Esophagus squamous epithelium (tissue), 5 donors: ENCODE results near the gene SCN5A. TPM values are rescaled to one million over a fixed set of nuclear protein-coding genes. Genes with fewer than 3 reads are reported as not detected.

Experiments
- DNase-seq: peaks from one replicate; lab custom pipeline; 2025; lab: John Stamatoyannopoulos, UW
- H3K27ac ChIP-seq, 4 donors: fragments of 200-600 bp; sonication (generic); one replicate each; pipeline ENCODE4 v1.5.1; 2016 to 2019; ENCODE audit warnings: mild to moderate bottlenecking in 1 of 4
- H3K27me3 ChIP-seq, 4 donors: fragments of 200-600 bp; sonication (generic); 1 replicate in 3 of 4; 2 replicates in 1 of 4; pipeline versions ENCODE4 v1.5.1 to v1.6.0; 2017 to 2021; ENCODE audit warnings: antibody characterized with exemption in 1 of 4
- H3K36me3 ChIP-seq, 3 donors: fragments of 200-600 bp; sonication (generic); one replicate each; pipeline ENCODE4 v1.5.1; 2016 to 2019
- H3K4me1 ChIP-seq, 3 donors: fragments of 200-600 bp; sonication (generic); one replicate each; pipeline ENCODE4 v1.5.1; 2017 to 2019
- H3K4me3 ChIP-seq, 4 donors: fragments of 200-600 bp; sonication (generic); 1 replicate in 3 of 4; 2 replicates in 1 of 4; pipeline ENCODE4 v1.5.1; 2016 to 2019; ENCODE audit warnings: mild to moderate bottlenecking in 2 of 4, moderate library complexity in 1 of 4
- H3K9me3 ChIP-seq, 3 donors: fragments of 200-600 bp; sonication (generic); one replicate each; pipeline ENCODE4 v1.5.1; 2016 to 2019
- CTCF ChIP-seq, 6 experiments: fragments of 450-650 bp in 4 of 6; fragments of 200-600 bp in 2 of 6; sonication (generic) in 2 of 6; IDR thresholded peaks; one replicate each; pipeline ENCODE4 v1.5.1; 2016 to 2019; ENCODE audit warnings: antibody characterized with exemption in 6 of 6, mild to moderate bottlenecking in 4 of 6, moderate library complexity in 4 of 6
- POLR2A ChIP-seq, 4 donors: fragments of 450-650 bp; IDR thresholded peaks; one replicate each; pipeline ENCODE4 v1.6.1; 2017; ENCODE audit warnings: antibody characterized with exemption in 4 of 4, mild to moderate bottlenecking in 4 of 4, moderate library complexity in 3 of 4
- WGBS, 2 donors: methylation state at CpG; one replicate each; pipeline ENCODE4 v1.1.5; 2018; 5-methylcytosine and 5-hydroxymethylcytosine counted together
- intact Hi-C: fragments of 100-400 bp; cut with DNase I; formaldehyde crosslinking; loops from one replicate; pipeline ENCODE4 v1.15.0; 2022
- total RNA-seq, 4 donors: library from RNA; depleted of rRNA; stranded (reverse); fragments of >200 nt; gene quantifications; one replicate each; pipeline ENCODE4 v1.1.0, GENCODE V29; 2016
- donor health status: DM: yes; HTN: yes; CAD: no.

SCN5A gene
- total RNA-seq, 4 donors from 2014 or later: 0.09 to 0.38 (median 0.18) TPM; not detected in 1

GRCh38 chr3:38689774-38690173 is 40.3 kb upstream of the SCN5A start:
- TF ChIP-seq POLR2A (IDR thresholded peaks at IDR 0.05) (no peak), CTCF (IDR thresholded peaks at IDR 0.05) (no peak)
- H3K27ac ChIP-seq: no peak overlapping the region
- 75 to 80% methylated on average over 3 of the region's 3 CpGs for WGBS, 2 donors

GRCh38 chr3:38689346-38689745 is 39.9 kb upstream of the SCN5A start:
- Histone ChIP-seq H3K4me3 (no peak overlapping the region), H3K27ac (no peak overlapping the region), H3K27me3 (no peaks in the 10 kb centered on the region), H3K9me3 (no peaks in the 10 kb centered on the region), H3K4me1 (no peaks in the 10 kb centered on the region), H3K36me3 (no peaks in the 10 kb centered on the region)
- DNase-seq: no peak
- 79 to 86% methylated on average over 4 of the region's 4 CpGs for WGBS, 2 donors
- TF ChIP-seq POLR2A (IDR thresholded peaks at IDR 0.05): no peak
- no peak for TF ChIP-seq CTCF (IDR thresholded peaks at IDR 0.05)
- intact Hi-C loops: no loop called here

More at GRCh38 chr3:38689774-38690173, 40.3 kb upstream of the SCN5A start:
- H3K36me3 ChIP-seq: no peaks in the 10 kb centered on the region
- no peaks in the 10 kb centered on the region for H3K9me3 ChIP-seq
- intact Hi-C loops: no loop called here
- no peak overlapping the region for H3K4me3 ChIP-seq
- no peaks in the 10 kb centered on the region for H3K4me1 ChIP-seq
- H3K27me3 ChIP-seq: no peaks in the 10 kb centered on the region
- no peak for DNase-seq

GRCh38 chr3:38687321-38687720 is 37.8 kb upstream of the SCN5A start:
- Histone ChIP-seq H3K36me3 (no peaks in the 10 kb centered on the region), H3K27ac (no peak overlapping the region), H3K4me1 (no peaks in the 10 kb centered on the region), H3K4me3 (no peak overlapping the region), H3K27me3 (no peaks in the 10 kb centered on the region), H3K9me3 (no peaks in the 10 kb centered on the region)
- intact Hi-C loops: no loop called here
- no peak for DNase-seq
- no peak for TF ChIP-seq CTCF (IDR thresholded peaks at IDR 0.05)
- TF ChIP-seq POLR2A (IDR thresholded peaks at IDR 0.05): no peak
- WGBS, 2 donors: 46 to 50% methylated on average over 2 of the region's 2 CpGs

- Histone ChIP-seq H3K27ac (no peak overlapping the region), H3K4me1 (no peaks in the 10 kb centered on the region), H3K9me3 (no peaks in the 10 kb centered on the region), H3K4me3 (no peak overlapping the region), H3K27me3 (no peaks in the 10 kb centered on the region), H3K36me3 (no peaks in the 10 kb centered on the region)
- DNase-seq: no peak
- intact Hi-C loops: no loop called here
- TF ChIP-seq POLR2A (IDR thresholded peaks at IDR 0.05): no peak
- no peak for TF ChIP-seq CTCF (IDR thresholded peaks at IDR 0.05)
- 26 to 28% methylated on average over 5 of the region's 5 CpGs for WGBS, 2 donors
Measured at GRCh38 chr3:38684546-38684945, 35.1 kb upstream of the SCN5A start.

- no peak for DNase-seq
- WGBS, 2 donors: 32 to 42% methylated on average over 4 of the region's 4 CpGs
- TF ChIP-seq CTCF (IDR thresholded peaks at IDR 0.05) (no peak), POLR2A (IDR thresholded peaks at IDR 0.05) (no peak)
- no peaks in the 10 kb centered on the region for H3K36me3 ChIP-seq
- no peak overlapping the region for H3K4me3 ChIP-seq
- peaks cover 0 to 4% (median 0%) of the 10 kb centered on the region in 4 donors for H3K27me3 ChIP-seq
- no peaks in the 10 kb centered on the region for H3K4me1 ChIP-seq
- intact Hi-C loops: no loop called here
- no peaks in the 10 kb centered on the region for H3K9me3 ChIP-seq
- no peak overlapping the region for H3K27ac ChIP-seq
Measured at GRCh38 chr3:38669668-38670067, 20.2 kb upstream of the SCN5A start.
